ENCODE measurements around the gene FAM131A. TPM values are rescaled to one million over a fixed set of nuclear protein-coding genes. Genes with fewer than 3 reads are reported as not detected.

The FAM131A gene
- total and polyA plus RNA-seq, 9 of the 15 experiments (the other 6 are each of a cell fraction or from before 2014, with no cell fraction given), result 0.48 to 11.1 (median 4.3) TPM

GRCh38 chr3:184333190-184333589, 4.2 kb upstream of the FAM131A start:
- ChIA-PET CTCF (ENCODE audit: low intra/inter-chr PET ratio) (no interaction called here), POLR2A (interaction anchor here (0.6 to 1.4 kb wide), 5 partner anchors 9 to 159 kb away, joined by 3 to 6 read pairs (median 4); no protein-coding TSS in a partner anchor)
- 37% methylated on average over 6 of the region's 6 CpGs for WGBS (ENCODE audit: insufficient coverage, low coverage, missing lambda C conversion rate)
- TF ChIP-seq ZBTB5 (IDR thresholded peaks at IDR 0.05) (no peak), ZNF592 (IDR thresholded peaks at IDR 0.05) (0 out of 2 replicates have a peak, but pooled peaks have one; percentile 19), SMARCA4 (IDR thresholded peaks at IDR 0.05) (peak; percentile 27; the same call in 1 of the 2 replicates), FOXM1 (IDR thresholded peaks at IDR 0.05; ENCODE audit: low read depth) (no peak), FOXM1 (CRISPR knock-in tag; IDR thresholded peaks at IDR 0.05; ENCODE audit: low read depth) (no peak), HMGXB4 (CRISPR knock-in tag; IDR thresholded peaks at IDR 0.05) (no peak), KDM1A (IDR thresholded peaks at IDR 0.05) (0 out of 4 replicates have a peak, but pooled peaks of 1 of the 2 experiments have one; percentile 20), TCF3 (CRISPR knock-in tag; IDR thresholded peaks at IDR 0.05) (peak; percentile 40; the same call in 1 of the 2 replicates), ZNF79 (CRISPR knock-in tag; IDR thresholded peaks at IDR 0.05; ENCODE audit: low read depth) (no peak), MYC (IDR thresholded peaks at IDR 0.05; ENCODE audit: low read depth, low read length) (no peak), MYC (CRISPR knock-in tag; IDR thresholded peaks at IDR 0.05; ENCODE audit: borderline replicate concordance, low read depth) (no peak), JUND (IDR thresholded peaks at IDR 0.05; ENCODE audit: borderline replicate concordance, low read depth, low read length) (no peak), JUND (tag; IDR thresholded peaks at IDR 0.05; ENCODE audit: borderline replicate concordance, low read depth, low read length) (peak; percentile 17; the same call in 1 of the 3 replicates)

More at GRCh38 chr3:184333190-184333589, 4.2 kb upstream of the FAM131A start:
- DNase-seq (ENCODE audit: extremely low read depth in 1 of 4, low spot score in 3 of 4) (peak in 1 of 4 experiments; percentile 58), FAIRE-seq (peak; percentile 48), ATAC-seq (no peak)
- peaks cover 49 to 51% of the 10 kb centered on the region in 2 experiments for H3K4me1 ChIP-seq (replicated peaks in 1 of 2; ENCODE audit: control insufficient read depth in 2 of 2, insufficient read depth in 2 of 2, low read length in 2 of 2)
- H3K9me1 ChIP-seq (ENCODE audit: control insufficient read depth, insufficient read depth, low read length), result peaks cover 11% of the 10 kb centered on the region
- no peak overlapping the region for H2AFZ ChIP-seq (ENCODE audit: low read depth, low read length)
- no peaks in the 10 kb centered on the region for H3K27me3 ChIP-seq (ENCODE audit: control insufficient read depth in 2 of 2, insufficient read depth in 2 of 2, low read length in 2 of 2)
- H3K27ac ChIP-seq (ENCODE audit: extremely low read depth, low read depth, low read length), result peak overlapping the region; percentile 83; the same call in 2 of the 3 replicates
- no peak overlapping the region; a peak in 1 of 4 replicates for H3K9ac ChIP-seq (ENCODE audit: insufficient read depth in 1 of 2, low read depth in 2 of 2, low read length in 2 of 2)
- BruUV-seq (replicated peaks), result no TSS peak
- no peak overlapping the region for H3K4me3 ChIP-seq
- in situ Hi-C loops (cut with MboI), result no loop called here
- peaks cover 22% of the 10 kb centered on the region for H3K79me2 ChIP-seq (ENCODE audit: control insufficient read depth, insufficient read depth, low read length)
- H4K20me1 ChIP-seq (replicated peaks; ENCODE audit: control insufficient read depth, insufficient read depth, low read length), result peaks cover 24% of the 10 kb centered on the region
- H3K4me2 ChIP-seq (ENCODE audit: insufficient read depth, low read length), result no peak overlapping the region
- intact Hi-C loops (cut with micrococcal nuclease), result no loop called here
- H3K9me3 ChIP-seq (replicated peaks; ENCODE audit: control insufficient read depth, insufficient read depth, low read depth, low read length), result no peaks in the 10 kb centered on the region
- peaks cover 73% of the 10 kb centered on the region for H3K36me3 ChIP-seq (ENCODE audit: control insufficient read depth, insufficient read depth, low read length)
